Ascending aorta (tissue), 2 donors: ENCODE measurements around the gene ABI3BP. TPM values are rescaled to one million over a fixed set of nuclear protein-coding genes. Genes with fewer than 3 reads are reported as not detected.

ENCODE experiments used
- DNase-seq, 2 donors: peaks; one replicate each; pipeline ENCODE4 v3.0.0-alpha.2; 2019; ENCODE audit warnings: low spot score in 2 of 2
- H3K27ac ChIP-seq, 2 donors: fragments of 200-600 bp; sonication (generic); one replicate each; pipeline ENCODE4 v1.5.1; 2016 to 2017; ENCODE audit warnings: mild to moderate bottlenecking in 1 of 2
- H3K27me3 ChIP-seq: fragments of 200-600 bp; sonication (generic); one replicate; pipeline ENCODE4 v1.5.1; 2017
- H3K36me3 ChIP-seq, 2 donors: fragments of 200-600 bp; sonication (generic); one replicate each; pipeline ENCODE4 v1.5.1; 2016
- H3K4me1 ChIP-seq, 2 donors: fragments of 200-600 bp; sonication (generic); one replicate each; pipeline ENCODE4 v1.5.1; 2016 to 2017; ENCODE audit warnings: mild to moderate bottlenecking in 1 of 2
- H3K4me3 ChIP-seq, 2 donors: fragments of 200-600 bp; sonication (generic); one replicate each; pipeline ENCODE4 v1.5.1; 2016 to 2017; ENCODE audit warnings: mild to moderate bottlenecking in 1 of 2
- H3K9me3 ChIP-seq, 2 donors: fragments of 200-600 bp; sonication (generic); one replicate each; pipeline ENCODE4 v1.5.1; 2016
- CTCF ChIP-seq, 3 experiments: fragments of 200-600 bp in 2 of 3; fragments of 450-650 bp in 1 of 3; sonication (generic) in 2 of 3; IDR thresholded peaks; one replicate each; pipeline ENCODE4 v1.5.1; 2016 to 2019; ENCODE audit warnings: antibody characterized with exemption in 3 of 3, mild to moderate bottlenecking in 1 of 3, moderate library complexity in 1 of 3
- intact Hi-C: fragments of 100-400 bp; cut with DNase I; formaldehyde crosslinking; loops from one replicate; pipeline ENCODE4 v1.15.1; 2023
- total RNA-seq: library from RNA; depleted of rRNA; stranded (reverse); fragments of >200 nt; gene quantifications from one replicate; pipeline ENCODE4 v1.1.0, GENCODE V29; 2016

ABI3BP gene
- total RNA-seq, 1 donor from 2014 or later, result 54.2 TPM

- no peak for TF ChIP-seq CTCF (IDR thresholded peaks at IDR 0.05)
- intact Hi-C loops, result no loop called here
- Histone ChIP-seq H3K27ac (no peak overlapping the region), H3K4me3 (no peak overlapping the region), H3K27me3 (no peaks in the 10 kb centered on the region), H3K9me3 (no peaks in the 10 kb centered on the region), H3K36me3 (peaks cover 18 to 40% of the 10 kb centered on the region in 2 donors), H3K4me1 (peaks cover 0 to 2% of the 10 kb centered on the region in 2 donors)
- DNase-seq, result no peak
Measured at GRCh38 chr3:100720426-100720825, 272.8 kb downstream of the ABI3BP start.

GRCh38 chr3:100719136-100719535 lies 274.1 kb downstream of the ABI3BP start:
- H3K27me3 ChIP-seq, result no peaks in the 10 kb centered on the region
- no peak overlapping the region for H3K27ac ChIP-seq
- no peak for DNase-seq
- TF ChIP-seq CTCF (IDR thresholded peaks at IDR 0.05), result no peak
- intact Hi-C loops, result no loop called here
- peaks cover 20 to 40% of the 10 kb centered on the region in 2 donors for H3K36me3 ChIP-seq
- no peak overlapping the region for H3K4me3 ChIP-seq
- peaks cover 0 to 2% of the 10 kb centered on the region in 2 donors for H3K4me1 ChIP-seq
- H3K9me3 ChIP-seq, result no peaks in the 10 kb centered on the region

GRCh38 chr3:100717637-100718487 lies 275.4 kb downstream of the ABI3BP start:
- Histone ChIP-seq H3K27ac (no peak overlapping the region), H3K4me1 (peaks cover 0 to 2% of the 10 kb centered on the region in 2 donors), H3K4me3 (no peak overlapping the region), H3K9me3 (no peaks in the 10 kb centered on the region), H3K36me3 (peaks cover 19 to 40% of the 10 kb centered on the region in 2 donors), H3K27me3 (no peaks in the 10 kb centered on the region)
- no peak for DNase-seq
- intact Hi-C loops, result no loop called here
- no peak for TF ChIP-seq CTCF (IDR thresholded peaks at IDR 0.05)

- no peak overlapping the region for H3K4me3 ChIP-seq
- TF ChIP-seq CTCF (IDR thresholded peaks at IDR 0.05), result no peak
- no peak overlapping the region for H3K27ac ChIP-seq
- H3K27me3 ChIP-seq, result no peaks in the 10 kb centered on the region
- no peak for DNase-seq
- intact Hi-C loops, result no loop called here
- H3K36me3 ChIP-seq, result peaks cover 13 to 34% of the 10 kb centered on the region in 2 donors
- peaks cover 0 to 4% of the 10 kb centered on the region in 2 donors for H3K4me1 ChIP-seq
- H3K9me3 ChIP-seq, result no peaks in the 10 kb centered on the region
Measured at GRCh38 chr3:100717063-100717462, 276.2 kb downstream of the ABI3BP start.

GRCh38 chr3:100715176-100715575 lies 278.0 kb downstream of the ABI3BP start:
- Histone ChIP-seq H3K4me3 (no peak overlapping the region), H3K36me3 (peaks cover 8 to 19% of the 10 kb centered on the region in 2 donors), H3K27me3 (no peaks in the 10 kb centered on the region), H3K27ac (no peak overlapping the region), H3K9me3 (no peaks in the 10 kb centered on the region), H3K4me1 (peaks cover 0 to 21% of the 10 kb centered on the region in 2 donors)
- intact Hi-C loops, result no loop called here
- no peak for TF ChIP-seq CTCF (IDR thresholded peaks at IDR 0.05)
- no peak for DNase-seq
